ENCODE measurements around the gene OSBPL10.
A peak's percentile ranks its signal among the peaks of the same experiment; 100 is the strongest.

OSBPL10 gene

DNA sequence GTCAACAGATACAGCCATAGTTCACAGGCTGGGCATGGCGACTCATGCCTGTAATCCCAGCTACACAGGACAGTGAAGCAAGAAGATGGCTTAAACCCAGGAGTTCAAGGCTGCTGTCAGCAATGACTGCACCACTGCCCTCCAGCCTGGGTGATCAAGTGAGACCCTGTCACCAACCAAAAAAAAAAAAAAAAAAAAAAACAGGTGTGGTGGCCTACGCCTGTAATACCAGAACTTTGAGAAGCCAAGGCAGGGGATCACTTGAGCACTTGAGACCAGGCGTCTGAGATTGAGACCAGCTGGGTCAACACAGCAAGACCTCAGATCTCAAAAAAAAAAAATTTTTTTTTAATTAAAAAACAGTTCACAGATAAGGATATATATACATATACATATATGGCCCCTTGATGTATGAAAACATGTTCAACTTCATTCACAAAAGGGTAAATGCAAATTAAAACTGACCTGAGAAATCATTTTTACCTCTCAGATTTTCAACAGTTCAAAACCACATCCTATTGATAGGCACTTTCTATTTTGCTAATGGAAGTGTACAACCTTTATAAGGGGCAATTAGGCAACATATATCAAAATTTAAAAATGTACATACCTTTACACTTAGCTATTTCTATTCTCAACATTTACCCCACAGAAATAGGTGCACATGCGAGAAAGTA, 51.1 kb downstream of the OSBPL10 start:
- WGBS (ENCODE audit: extremely low coverage, insufficient coverage, insufficient read length) = no CpG with 5 or more reads among the region's 4 CpGs
- no peak for DNase-seq
- H3K18ac ChIP-seq (ENCODE audit: low read length) = peak overlapping the region; percentile 75

DNA sequence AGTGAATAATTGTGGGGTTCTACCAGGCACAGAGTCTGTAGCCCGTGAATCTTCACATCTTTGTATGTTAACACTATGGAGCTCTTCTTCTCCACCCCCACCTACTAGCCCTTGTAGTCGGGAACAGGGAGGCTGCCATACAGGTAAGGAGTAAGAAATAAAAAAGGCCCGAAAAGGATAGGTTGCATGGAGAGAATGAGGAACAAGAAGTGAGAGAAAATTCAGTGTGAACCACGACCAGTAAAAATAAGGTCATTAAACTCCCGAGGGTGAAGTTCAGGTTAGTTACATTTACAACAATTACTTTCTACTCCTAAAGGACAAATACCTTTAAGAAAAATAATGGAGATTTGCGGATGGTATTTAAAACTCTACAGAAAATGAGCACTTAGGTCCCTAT, 53.3 kb downstream of the OSBPL10 start:
- no peak overlapping the region for H2AK5ac ChIP-seq (ENCODE audit: low read length)
- H4K91ac ChIP-seq (ENCODE audit: low read depth, low read length) = no peak overlapping the region
- H3K79me2 ChIP-seq (ENCODE audit: control insufficient read depth, insufficient read depth, low read length, poor library complexity) = no peaks in the 10 kb centered on the region
- H3K23ac ChIP-seq (ENCODE audit: low read length) = no peak overlapping the region
- H4K8ac ChIP-seq (ENCODE audit: low read depth, low read length) = no peak overlapping the region
- no peak overlapping the region for H3K4me3 ChIP-seq (ENCODE audit: low read depth, low read length)
- H3K79me1 ChIP-seq (ENCODE audit: low read length) = no peaks in the 10 kb centered on the region
- no peak overlapping the region for H2BK12ac ChIP-seq (ENCODE audit: low read length)
- H3K9me3 ChIP-seq (ENCODE audit: insufficient read depth, low read depth, low read length) = no peaks in the 10 kb centered on the region
- H3K18ac ChIP-seq (ENCODE audit: low read length) = no peak overlapping the region
- no peak overlapping the region for H4K12ac ChIP-seq (ENCODE audit: low read depth, low read length)
- H2AFZ ChIP-seq (ENCODE audit: insufficient read depth, low read length, poor library complexity) = no peak overlapping the region
- H3K4me1 ChIP-seq (ENCODE audit: control insufficient read depth in 1 of 2, insufficient read depth in 2 of 2, low read length in 2 of 2) = peaks cover 3 to 4% of the 10 kb centered on the region in 2 experiments
- peak overlapping the region; percentile 31 for H3K27ac ChIP-seq (ENCODE audit: low read depth, low read length)
- H3K36me3 ChIP-seq (ENCODE audit: control insufficient read depth in 1 of 2, insufficient read depth in 2 of 2, low read length in 2 of 2) = no peaks in the 10 kb centered on the region
- no peak overlapping the region for H3K4me2 ChIP-seq (ENCODE audit: low read length)
- H2BK120ac ChIP-seq (ENCODE audit: insufficient read depth, low read length, poor library complexity) = peak overlapping the region; percentile 17
- no peak overlapping the region for H3K14ac ChIP-seq (ENCODE audit: low read length)
- H3K9ac ChIP-seq (ENCODE audit: low read length) = no peak overlapping the region
- no peak for DNase-seq
- H3K27me3 ChIP-seq (ENCODE audit: insufficient read depth, low read length) = no peaks in the 10 kb centered on the region
- no peak overlapping the region for H2BK5ac ChIP-seq (ENCODE audit: low read depth, low read length, poor library complexity)
- no peak overlapping the region for H3K4ac ChIP-seq (ENCODE audit: low read depth, low read length)
- no CpG with 5 or more reads among the region's 6 CpGs for WGBS (ENCODE audit: extremely low coverage, insufficient coverage, insufficient read length)

More for the DNA sequence above, 51.1 kb downstream of the OSBPL10 start:
- Histone ChIP-seq H3K36me3 (ENCODE audit: control insufficient read depth in 1 of 2, insufficient read depth in 2 of 2, low read length in 2 of 2) (no peaks in the 10 kb centered on the region), H3K79me2 (ENCODE audit: control insufficient read depth, insufficient read depth, low read length, poor library complexity) (peaks cover 2% of the 10 kb centered on the region), H2BK120ac (ENCODE audit: insufficient read depth, low read length, poor library complexity) (peak overlapping the region; percentile 33), H3K23ac (ENCODE audit: low read length) (no peak overlapping the region), H4K12ac (ENCODE audit: low read depth, low read length) (no peak overlapping the region), H3K4me1 (ENCODE audit: control insufficient read depth in 1 of 2, insufficient read depth in 2 of 2, low read length in 2 of 2) (peaks cover 6 to 9% of the 10 kb centered on the region in 2 experiments), H3K79me1 (ENCODE audit: low read length) (peaks cover 3% of the 10 kb centered on the region), H3K27ac (ENCODE audit: low read depth, low read length) (no peak overlapping the region), H2AK5ac (ENCODE audit: low read length) (no peak overlapping the region), H2BK5ac (ENCODE audit: low read depth, low read length, poor library complexity) (no peak overlapping the region), H2AFZ (ENCODE audit: insufficient read depth, low read length, poor library complexity) (no peak overlapping the region), H3K14ac (ENCODE audit: low read length) (no peak overlapping the region), H3K9ac (ENCODE audit: low read length) (no peak overlapping the region), H4K8ac (ENCODE audit: low read depth, low read length) (no peak overlapping the region), H4K91ac (ENCODE audit: low read depth, low read length) (no peak overlapping the region), H2BK12ac (ENCODE audit: low read length) (peak overlapping the region; percentile 64), H3K4me3 (ENCODE audit: low read depth, low read length) (no peak overlapping the region), H3K4me2 (ENCODE audit: low read length) (no peak overlapping the region), H3K4ac (ENCODE audit: low read depth, low read length) (peak overlapping the region; percentile 79), H3K27me3 (ENCODE audit: insufficient read depth, low read length) (no peaks in the 10 kb centered on the region), H3K9me3 (ENCODE audit: insufficient read depth, low read depth, low read length) (no peaks in the 10 kb centered on the region)

GRCh38 chr3:31926543-31926942, 54.5 kb downstream of the OSBPL10 start:
- Histone ChIP-seq H2BK5ac (ENCODE audit: low read depth, low read length, poor library complexity) (no peak overlapping the region), H3K14ac (ENCODE audit: low read length) (no peak overlapping the region), H3K4ac (ENCODE audit: low read depth, low read length) (no peak overlapping the region), H3K79me2 (ENCODE audit: control insufficient read depth, insufficient read depth, low read length, poor library complexity) (no peaks in the 10 kb centered on the region), H4K8ac (ENCODE audit: low read depth, low read length) (no peak overlapping the region), H4K91ac (ENCODE audit: low read depth, low read length) (no peak overlapping the region), H3K4me3 (ENCODE audit: low read depth, low read length) (no peak overlapping the region), H3K4me2 (ENCODE audit: low read length) (no peak overlapping the region), H4K12ac (ENCODE audit: low read depth, low read length) (no peak overlapping the region), H2BK12ac (ENCODE audit: low read length) (no peak overlapping the region), H3K4me1 (ENCODE audit: control insufficient read depth in 1 of 2, insufficient read depth in 2 of 2, low read length in 2 of 2) (peaks cover 3 to 4% of the 10 kb centered on the region in 2 experiments), H3K79me1 (ENCODE audit: low read length) (no peaks in the 10 kb centered on the region), H3K18ac (ENCODE audit: low read length) (no peak overlapping the region), H3K23ac (ENCODE audit: low read length) (no peak overlapping the region), H3K27ac (ENCODE audit: low read depth, low read length) (no peak overlapping the region), H3K27me3 (ENCODE audit: insufficient read depth, low read length) (no peaks in the 10 kb centered on the region), H3K9me3 (ENCODE audit: insufficient read depth, low read depth, low read length) (no peaks in the 10 kb centered on the region), H3K36me3 (ENCODE audit: control insufficient read depth in 1 of 2, insufficient read depth in 2 of 2, low read length in 2 of 2) (no peaks in the 10 kb centered on the region), H3K9ac (ENCODE audit: low read length) (no peak overlapping the region), H2BK120ac (ENCODE audit: insufficient read depth, low read length, poor library complexity) (no peak overlapping the region), H2AFZ (ENCODE audit: insufficient read depth, low read length, poor library complexity) (no peak overlapping the region), H2AK5ac (ENCODE audit: low read length) (no peak overlapping the region)
- WGBS (ENCODE audit: extremely low coverage, insufficient coverage, insufficient read length) = no CpG with 5 or more reads among the region's 4 CpGs
- no peak for DNase-seq

DNA sequence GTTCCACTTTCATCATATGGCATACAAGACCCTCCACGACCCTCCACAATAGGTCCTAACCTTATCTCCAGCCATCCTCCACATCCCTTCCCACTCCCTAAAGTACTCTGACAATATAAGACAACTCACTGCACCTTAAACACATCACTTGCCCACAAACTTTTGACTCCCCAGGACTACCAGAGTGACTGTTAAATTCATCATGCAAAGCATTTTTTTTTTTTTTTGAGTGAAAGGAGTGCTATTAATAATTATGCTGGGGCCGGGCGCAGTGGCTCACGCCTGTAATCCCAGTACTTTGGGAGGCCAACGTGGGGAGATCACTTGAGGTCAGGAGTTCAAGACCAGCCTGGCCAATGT, 55.8 kb downstream of the OSBPL10 start:
- Histone ChIP-seq H2BK120ac (ENCODE audit: insufficient read depth, low read length, poor library complexity) (no peak overlapping the region), H3K27ac (ENCODE audit: low read depth, low read length) (no peak overlapping the region), H4K8ac (ENCODE audit: low read depth, low read length) (no peak overlapping the region), H3K9ac (ENCODE audit: low read length) (no peak overlapping the region), H3K79me2 (ENCODE audit: control insufficient read depth, insufficient read depth, low read length, poor library complexity) (no peaks in the 10 kb centered on the region), H3K36me3 (ENCODE audit: control insufficient read depth in 1 of 2, insufficient read depth in 2 of 2, low read length in 2 of 2) (no peaks in the 10 kb centered on the region), H4K91ac (ENCODE audit: low read depth, low read length) (no peak overlapping the region), H2BK5ac (ENCODE audit: low read depth, low read length, poor library complexity) (no peak overlapping the region), H3K18ac (ENCODE audit: low read length) (no peak overlapping the region), H3K4ac (ENCODE audit: low read depth, low read length) (peak overlapping the region; percentile 75), H3K27me3 (ENCODE audit: insufficient read depth, low read length) (no peaks in the 10 kb centered on the region), H3K4me2 (ENCODE audit: low read length) (no peak overlapping the region), H2BK12ac (ENCODE audit: low read length) (no peak overlapping the region), H3K79me1 (ENCODE audit: low read length) (no peaks in the 10 kb centered on the region), H2AFZ (ENCODE audit: insufficient read depth, low read length, poor library complexity) (no peak overlapping the region), H3K23ac (ENCODE audit: low read length) (no peak overlapping the region), H3K4me1 (ENCODE audit: control insufficient read depth in 1 of 2, insufficient read depth in 2 of 2, low read length in 2 of 2) (peaks cover 3 to 4% of the 10 kb centered on the region in 2 experiments), H3K14ac (ENCODE audit: low read length) (no peak overlapping the region), H4K12ac (ENCODE audit: low read depth, low read length) (no peak overlapping the region), H2AK5ac (ENCODE audit: low read length) (no peak overlapping the region), H3K9me3 (ENCODE audit: insufficient read depth, low read depth, low read length) (peaks cover 2% of the 10 kb centered on the region), H3K4me3 (ENCODE audit: low read depth, low read length) (no peak overlapping the region)
- WGBS (ENCODE audit: extremely low coverage, insufficient coverage, insufficient read length) = no CpG with 5 or more reads among the region's 5 CpGs
- DNase-seq = no peak
